Stimulated activated CD8-positive, alpha-beta memory T cell treated with anti-CD3 and anti-CD28 coated beads, Interleukin-15, amount 100 ng/mL, for 1 hour (primary cell): ENCODE data around the gene ANKS3.

Experiments used
- DNase-seq: peaks from one replicate; pipeline ENCODE4 v3.0.0-alpha.2; 2020; ENCODE audit warnings: low read depth

ANKS3 gene

GRCh38 chr16:4684058-4684715 lies 49.9 kb downstream of the ANKS3 start:
- no peak for DNase-seq

GRCh38 chr16:4683255-4684057 lies 50.6 kb downstream of the ANKS3 start:
- no peak for DNase-seq

- no peak for DNase-seq
Observed at GRCh38 chr16:4682616-4683254, 51.3 kb downstream of the ANKS3 start.

GRCh38 chr16:4682084-4682591 lies 51.9 kb downstream of the ANKS3 start:
- DNase-seq = no peak

- no peak for DNase-seq
Observed at GRCh38 chr16:4681471-4682083, 52.5 kb downstream of the ANKS3 start.

- no peak for DNase-seq
Observed at GRCh38 chr16:4680673-4681470, 53.2 kb downstream of the ANKS3 start.

GRCh38 chr16:4679850-4680636 lies 54.0 kb downstream of the ANKS3 start:
- no peak for DNase-seq

GRCh38 chr16:4679156-4679849 lies 54.8 kb downstream of the ANKS3 start:
- no peak for DNase-seq

- no peak for DNase-seq
Observed at GRCh38 chr16:4678596-4678995, 55.5 kb downstream of the ANKS3 start.

GRCh38 chr16:4677994-4678393 lies 56.1 kb downstream of the ANKS3 start:
- no peak for DNase-seq

- DNase-seq = no peak
Observed at GRCh38 chr16:4677390-4677789, 56.7 kb downstream of the ANKS3 start.

GRCh38 chr16:4676831-4677230 lies 57.2 kb downstream of the ANKS3 start:
- no peak for DNase-seq

- DNase-seq = peak; percentile 38
Observed at GRCh38 chr16:4675864-4676786, 57.9 kb downstream of the ANKS3 start.

GRCh38 chr16:4674926-4675530 lies 59.0 kb downstream of the ANKS3 start:
- DNase-seq = no peak

- DNase-seq = no peak
Observed at GRCh38 chr16:4673387-4674046, 60.6 kb downstream of the ANKS3 start.

GRCh38 chr16:4668313-4668960 lies 65.6 kb downstream of the ANKS3 start:
- DNase-seq = no peak

- DNase-seq = no peak
Observed at GRCh38 chr16:4667203-4667963, 66.7 kb downstream of the ANKS3 start.
